ENCODE measurements around the gene FAM229B.

Gene FAM229B

GRCh38 chr6:112081569-112081968, 5.8 kb upstream of the FAM229B start:
- no peaks in the 10 kb centered on the region; the same call in 1 of the 2 replicates for H3K36me3 ChIP-seq (ENCODE audit: control insufficient read depth, insufficient read depth, low read length)
- no peak overlapping the region for H3K4me3 ChIP-seq (replicated peaks; ENCODE audit: low read depth, low read length)
- DNase-seq (ENCODE audit: extremely low read depth, insufficient read length): no peak
- no peak for TF ChIP-seq CTCF (IDR thresholded peaks at IDR 0.05; ENCODE audit: insufficient read depth, low read length, poor library complexity, severe bottlenecking)
- no peaks in the 10 kb centered on the region for H3K27me3 ChIP-seq (replicated peaks; ENCODE audit: control insufficient read depth, insufficient read depth, low read length)

GRCh38 chr6:112085286-112086065, 1.9 kb upstream of the FAM229B start:
- DNase-seq (ENCODE audit: extremely low read depth, insufficient read length): no peak
- no peak for TF ChIP-seq CTCF (IDR thresholded peaks at IDR 0.05; ENCODE audit: insufficient read depth, low read length, poor library complexity, severe bottlenecking)
- Histone ChIP-seq H3K36me3 (ENCODE audit: control insufficient read depth, insufficient read depth, low read length) (no peaks in the 10 kb centered on the region), H3K4me3 (replicated peaks; ENCODE audit: low read depth, low read length) (no peak overlapping the region), H3K27me3 (replicated peaks; ENCODE audit: control insufficient read depth, insufficient read depth, low read length) (no peaks in the 10 kb centered on the region; the same call in 1 of the 2 replicates)

GRCh38 chr6:112086744-112087135, 651 bp upstream of the FAM229B start:
- peak; percentile 21 for TF ChIP-seq CTCF (IDR thresholded peaks at IDR 0.05; ENCODE audit: insufficient read depth, low read length, poor library complexity, severe bottlenecking)
- no peak for DNase-seq (ENCODE audit: extremely low read depth, insufficient read length)
- H3K27me3 ChIP-seq (replicated peaks; ENCODE audit: control insufficient read depth, insufficient read depth, low read length): no peaks in the 10 kb centered on the region; the same call in 1 of the 2 replicates
- peak overlapping the region; percentile 95 for H3K4me3 ChIP-seq (replicated peaks; ENCODE audit: low read depth, low read length)
- H3K36me3 ChIP-seq (ENCODE audit: control insufficient read depth, insufficient read depth, low read length): no peaks in the 10 kb centered on the region

GRCh38 chr6:112087916-112088315, 525 bp downstream of the FAM229B start:
- Histone ChIP-seq H3K36me3 (ENCODE audit: control insufficient read depth, insufficient read depth, low read length) (no peaks in the 10 kb centered on the region), H3K4me3 (replicated peaks; ENCODE audit: low read depth, low read length) (peak overlapping the region; percentile 95), H3K27me3 (replicated peaks; ENCODE audit: control insufficient read depth, insufficient read depth, low read length) (no peaks in the 10 kb centered on the region; the same call in 1 of the 2 replicates)
- no peak for DNase-seq (ENCODE audit: extremely low read depth, insufficient read length)
- TF ChIP-seq CTCF (IDR thresholded peaks at IDR 0.05; ENCODE audit: insufficient read depth, low read length, poor library complexity, severe bottlenecking): no peak

GRCh38 chr6:112096901-112097300, 9.5 kb downstream of the FAM229B start:
- no peak for DNase-seq (ENCODE audit: extremely low read depth, insufficient read length)
- Histone ChIP-seq H3K36me3 (ENCODE audit: control insufficient read depth, insufficient read depth, low read length) (no peaks in the 10 kb centered on the region), H3K4me3 (replicated peaks; ENCODE audit: low read depth, low read length) (no peak overlapping the region), H3K27me3 (replicated peaks; ENCODE audit: control insufficient read depth, insufficient read depth, low read length) (no peaks in the 10 kb centered on the region)
- TF ChIP-seq CTCF (IDR thresholded peaks at IDR 0.05; ENCODE audit: insufficient read depth, low read length, poor library complexity, severe bottlenecking): no peak

Measured in GM06990 (cell line).